Vagina (tissue), 2 donors: Measurements from ENCODE around the gene SECISBP2L.

Source experiments
- POLR2A ChIP-seq, 2 donors: fragments of 450-650 bp; IDR thresholded peaks; one replicate each; pipeline ENCODE4 v1.6.1; 2017; ENCODE audit warnings: antibody characterized with exemption in 2 of 2, mild to moderate bottlenecking in 2 of 2, moderate library complexity in 2 of 2
- POLR2AphosphoS5 ChIP-seq, 2 donors: sonication (generic); formaldehyde crosslinking; IDR thresholded peaks; one replicate each; pipeline ENCODE4 v1.9.0; 2017; ENCODE audit warnings: antibody characterized with exemption in 2 of 2, mild to moderate bottlenecking in 2 of 2, low read depth in 1 of 2; ENCODE audit not compliant: insufficient read depth in 1 of 2
- TF ChIP-seq, protein P1 (sequence below), 3 experiments: fragments of 450-650 bp in 2 of 3; fragments of 200-600 bp in 1 of 3; sonication (generic) in 1 of 3; IDR thresholded peaks; one replicate each; pipeline ENCODE4 v1.5.1; 2017 to 2019; ENCODE audit warnings: antibody characterized with exemption in 3 of 3, mild to moderate bottlenecking in 2 of 3, moderate library complexity in 2 of 3

DNA sequence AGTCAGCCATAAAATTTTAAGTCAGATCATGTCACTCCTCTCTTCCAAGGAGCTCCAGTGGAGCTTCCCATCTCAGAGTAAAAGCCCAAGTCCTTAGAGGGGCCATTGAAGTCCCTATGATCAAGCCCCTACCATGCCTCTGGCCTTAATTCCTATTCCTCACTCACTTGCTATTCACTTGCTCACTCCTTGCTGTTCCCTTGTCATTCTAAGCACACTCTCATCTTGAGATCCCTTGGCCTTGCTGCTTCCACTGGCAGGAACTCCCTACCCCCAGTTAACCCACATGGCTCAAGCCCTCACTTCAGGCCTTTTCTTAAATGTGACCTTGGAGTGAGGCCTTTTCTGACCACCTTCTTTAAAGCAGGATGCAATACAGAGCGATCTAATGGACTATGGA is 12.3 kb upstream of the SECISBP2L start:
- TF ChIP-seq, protein P1, sequence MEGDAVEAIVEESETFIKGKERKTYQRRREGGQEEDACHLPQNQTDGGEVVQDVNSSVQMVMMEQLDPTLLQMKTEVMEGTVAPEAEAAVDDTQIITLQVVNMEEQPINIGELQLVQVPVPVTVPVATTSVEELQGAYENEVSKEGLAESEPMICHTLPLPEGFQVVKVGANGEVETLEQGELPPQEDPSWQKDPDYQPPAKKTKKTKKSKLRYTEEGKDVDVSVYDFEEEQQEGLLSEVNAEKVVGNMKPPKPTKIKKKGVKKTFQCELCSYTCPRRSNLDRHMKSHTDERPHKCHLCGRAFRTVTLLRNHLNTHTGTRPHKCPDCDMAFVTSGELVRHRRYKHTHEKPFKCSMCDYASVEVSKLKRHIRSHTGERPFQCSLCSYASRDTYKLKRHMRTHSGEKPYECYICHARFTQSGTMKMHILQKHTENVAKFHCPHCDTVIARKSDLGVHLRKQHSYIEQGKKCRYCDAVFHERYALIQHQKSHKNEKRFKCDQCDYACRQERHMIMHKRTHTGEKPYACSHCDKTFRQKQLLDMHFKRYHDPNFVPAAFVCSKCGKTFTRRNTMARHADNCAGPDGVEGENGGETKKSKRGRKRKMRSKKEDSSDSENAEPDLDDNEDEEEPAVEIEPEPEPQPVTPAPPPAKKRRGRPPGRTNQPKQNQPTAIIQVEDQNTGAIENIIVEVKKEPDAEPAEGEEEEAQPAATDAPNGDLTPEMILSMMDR (IDR thresholded peaks at IDR 0.05): no peak
- TF ChIP-seq POLR2A (IDR thresholded peaks at IDR 0.05): no peak
- TF ChIP-seq POLR2AphosphoS5 (IDR thresholded peaks at IDR 0.05; ENCODE audit: insufficient read depth in 1 of 2, low read depth in 1 of 2): no peak
